Right ventricle myocardium superior (tissue), 1 donor: ENCODE results near the gene RGR. TPM values are rescaled to one million over a fixed set of nuclear protein-coding genes. Genes with fewer than 3 reads are reported as not detected.

ENCODE experiments used
- total RNA-seq: library from RNA; stranded (reverse); fragmentation: NEBNext Ultra II Directional; extraction: Animal tissue kit (Norgen Biotek cat#: 25700); gene quantifications from one replicate; pipeline ENCODE4 v1.2.1, GENCODE V29; 2021
- donor health status: DM: no; HTN: yes; CAD: no; lungs with severe emphysema.

Gene RGR
- total RNA-seq, 1 donor from 2014 or later: 1.7 TPM

Other genes with a start within 250 kb of the RGR start
- gene GHITM, start 105.5 kb upstream of the RGR start, total RNA-seq: 394 TPM
- gene GPR15LG, start 71.3 kb upstream of the RGR start, total RNA-seq: not detected
- gene CDHR1, start 50.5 kb upstream of the RGR start, total RNA-seq: 0.32 TPM
- gene LRIT2, start 19.5 kb upstream of the RGR start, total RNA-seq: not detected
- 0.13 TPM for gene LRIT1, start 3.5 kb upstream of the RGR start, total RNA-seq
- 165 TPM for gene CCSER2, start 83.5 kb downstream of the RGR start, total RNA-seq